Measurements from ENCODE around the gene UBE2N. TPM values are rescaled to one million over a fixed set of nuclear protein-coding genes. Genes with fewer than 3 reads are reported as not detected.

The UBE2N gene
- total RNA-seq, 1 donor from 2014 or later, result 86.3 TPM

- Histone ChIP-seq H3K27me3 (ENCODE audit: low read depth) (no peaks in the 10 kb centered on the region), H3K27ac (replicated peaks) (peak overlapping the region; percentile 81), H3K4me1 (peaks cover 63% of the 10 kb centered on the region), H3K9me3 (replicated peaks) (no peaks in the 10 kb centered on the region), H3K36me3 (no peaks in the 10 kb centered on the region), H3K4me3 (no peak overlapping the region)
- intact Hi-C loops (cut with micrococcal nuclease), result no loop called here
- TF ChIP-seq CTCF (IDR thresholded peaks at IDR 0.05; ENCODE audit: borderline replicate concordance), result no peak
- DNase-seq, result peak; percentile 70
Observed at GRCh38 chr12:93361151-93361919, 80.4 kb downstream of the UBE2N start.

- DNase-seq, result no peak
- intact Hi-C loops (cut with micrococcal nuclease), result no loop called here
- Histone ChIP-seq H3K27ac (replicated peaks) (peak overlapping the region; percentile 81), H3K4me1 (peaks cover 63% of the 10 kb centered on the region), H3K4me3 (no peak overlapping the region), H3K36me3 (no peaks in the 10 kb centered on the region), H3K9me3 (replicated peaks) (no peaks in the 10 kb centered on the region), H3K27me3 (ENCODE audit: low read depth) (no peaks in the 10 kb centered on the region)
- no peak for TF ChIP-seq CTCF (IDR thresholded peaks at IDR 0.05; ENCODE audit: borderline replicate concordance)
Observed at GRCh38 chr12:93360688-93361087, 81.1 kb downstream of the UBE2N start.

- H3K9me3 ChIP-seq (replicated peaks), result no peaks in the 10 kb centered on the region
- peaks cover 51% of the 10 kb centered on the region for H3K4me1 ChIP-seq
- no peak for DNase-seq
- no peaks in the 10 kb centered on the region for H3K27me3 ChIP-seq (ENCODE audit: low read depth)
- no peak overlapping the region for H3K4me3 ChIP-seq
- TF ChIP-seq CTCF (IDR thresholded peaks at IDR 0.05; ENCODE audit: borderline replicate concordance), result no peak
- H3K27ac ChIP-seq (replicated peaks), result peak overlapping the region; percentile 81
- no peaks in the 10 kb centered on the region for H3K36me3 ChIP-seq
- intact Hi-C loops (cut with micrococcal nuclease), result no loop called here
Observed at GRCh38 chr12:93358821-93359220, 82.9 kb downstream of the UBE2N start.

- Histone ChIP-seq H3K4me1 (peaks cover 43% of the 10 kb centered on the region), H3K36me3 (no peaks in the 10 kb centered on the region), H3K4me3 (no peak overlapping the region), H3K27ac (replicated peaks) (no peak overlapping the region), H3K9me3 (replicated peaks) (no peaks in the 10 kb centered on the region), H3K27me3 (ENCODE audit: low read depth) (no peaks in the 10 kb centered on the region)
- intact Hi-C loops (cut with micrococcal nuclease), result no loop called here
- no peak for DNase-seq
- no peak for TF ChIP-seq CTCF (IDR thresholded peaks at IDR 0.05; ENCODE audit: borderline replicate concordance)
Observed at GRCh38 chr12:93358058-93358457, 83.7 kb downstream of the UBE2N start.

GRCh38 chr12:93356214-93356613 is 85.5 kb downstream of the UBE2N start:
- Histone ChIP-seq H3K4me1 (peaks cover 28% of the 10 kb centered on the region), H3K4me3 (no peak overlapping the region), H3K36me3 (no peaks in the 10 kb centered on the region), H3K9me3 (replicated peaks) (no peaks in the 10 kb centered on the region), H3K27me3 (ENCODE audit: low read depth) (no peaks in the 10 kb centered on the region), H3K27ac (replicated peaks) (no peak overlapping the region)
- intact Hi-C loops (cut with micrococcal nuclease), result no loop called here
- DNase-seq, result no peak
- no peak for TF ChIP-seq CTCF (IDR thresholded peaks at IDR 0.05; ENCODE audit: borderline replicate concordance)

Other genes with a start within 250 kb of the UBE2N start
- 283 TPM for gene NUDT4, start 64.0 kb downstream of the UBE2N start, total RNA-seq
- gene MRPL42, start 25.6 kb upstream of the UBE2N start, total RNA-seq, result 47.0 TPM
- gene SOCS2, start 130.7 kb upstream of the UBE2N start, total RNA-seq, result 16.6 TPM
- gene CRADD, start 235.4 kb upstream of the UBE2N start, total RNA-seq, result 46.4 TPM

Data from left ventricle myocardium inferior (tissue), 1 donor.